Measurements from ENCODE around the gene TTLL6.

DNA sequence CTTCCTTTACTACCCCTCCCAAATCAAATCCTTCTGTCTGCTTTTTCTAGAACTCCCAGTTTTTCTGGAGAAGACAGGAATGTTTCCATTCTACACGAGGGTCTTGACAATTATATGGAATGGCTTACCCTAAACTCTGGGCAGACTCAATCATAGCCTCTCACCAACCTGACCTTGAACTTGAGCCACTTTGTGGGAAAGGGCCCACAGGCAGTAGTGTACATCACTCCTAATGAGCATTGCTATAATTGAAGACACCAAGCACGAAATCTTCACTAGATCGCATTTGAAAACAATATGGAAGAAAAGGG, 86.8 kb downstream of the TTLL6 start:
- TF ChIP-seq, protein P1, sequence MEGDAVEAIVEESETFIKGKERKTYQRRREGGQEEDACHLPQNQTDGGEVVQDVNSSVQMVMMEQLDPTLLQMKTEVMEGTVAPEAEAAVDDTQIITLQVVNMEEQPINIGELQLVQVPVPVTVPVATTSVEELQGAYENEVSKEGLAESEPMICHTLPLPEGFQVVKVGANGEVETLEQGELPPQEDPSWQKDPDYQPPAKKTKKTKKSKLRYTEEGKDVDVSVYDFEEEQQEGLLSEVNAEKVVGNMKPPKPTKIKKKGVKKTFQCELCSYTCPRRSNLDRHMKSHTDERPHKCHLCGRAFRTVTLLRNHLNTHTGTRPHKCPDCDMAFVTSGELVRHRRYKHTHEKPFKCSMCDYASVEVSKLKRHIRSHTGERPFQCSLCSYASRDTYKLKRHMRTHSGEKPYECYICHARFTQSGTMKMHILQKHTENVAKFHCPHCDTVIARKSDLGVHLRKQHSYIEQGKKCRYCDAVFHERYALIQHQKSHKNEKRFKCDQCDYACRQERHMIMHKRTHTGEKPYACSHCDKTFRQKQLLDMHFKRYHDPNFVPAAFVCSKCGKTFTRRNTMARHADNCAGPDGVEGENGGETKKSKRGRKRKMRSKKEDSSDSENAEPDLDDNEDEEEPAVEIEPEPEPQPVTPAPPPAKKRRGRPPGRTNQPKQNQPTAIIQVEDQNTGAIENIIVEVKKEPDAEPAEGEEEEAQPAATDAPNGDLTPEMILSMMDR (IDR thresholded peaks at IDR 0.05): no peak
- no peak for TF ChIP-seq POLR2A (IDR thresholded peaks at IDR 0.05)

All from stomach (tissue), 4 donors.